GM10266 (cell line): Measurements from ENCODE around the gene ITPRID1.

Source experiments
- DNase-seq: peaks from one replicate; pipeline ENCODE4 v3.0.0; 2012; ENCODE audit errors: extremely low spot score
- CTCF ChIP-seq: IDR thresholded peaks from 2 replicates; pipeline ENCODE4 v1.5.1; 2012; ENCODE audit warnings: mild to moderate bottlenecking, low read depth; ENCODE audit not compliant: control insufficient read depth, insufficient read depth; ENCODE audit errors: missing control alignments

Gene ITPRID1

GRCh38 chr7:31545549-31545948 is 31.7 kb downstream of the ITPRID1 start:
- no peak for TF ChIP-seq CTCF
- no peak for DNase-seq

- no peak for DNase-seq
- TF ChIP-seq CTCF = no peak
Measured at GRCh38 chr7:31549611-31550010, 35.7 kb downstream of the ITPRID1 start.

- no peak for DNase-seq
- no peak for TF ChIP-seq CTCF
Measured at GRCh38 chr7:31550432-31550831, 36.5 kb downstream of the ITPRID1 start.

GRCh38 chr7:31553661-31554081 is 39.8 kb downstream of the ITPRID1 start:
- no peak for DNase-seq
- TF ChIP-seq CTCF = no peak

GRCh38 chr7:31562002-31562401 is 48.1 kb downstream of the ITPRID1 start:
- TF ChIP-seq CTCF = no peak
- no peak for DNase-seq

GRCh38 chr7:31563522-31563921 is 49.6 kb downstream of the ITPRID1 start:
- no peak for TF ChIP-seq CTCF

GRCh38 chr7:31563951-31564350 is 50.1 kb downstream of the ITPRID1 start:
- no peak for TF ChIP-seq CTCF
- DNase-seq = no peak

More at GRCh38 chr7:31563522-31563921, 49.6 kb downstream of the ITPRID1 start:
- no peak for DNase-seq
